Measurements from ENCODE around the gene KCMF1. TPM values are rescaled to one million over a fixed set of nuclear protein-coding genes. Genes with fewer than 3 reads are reported as not detected.

The KCMF1 gene
- total RNA-seq, 1 experiment from 2014 or later, result 97.8 TPM

DNA sequence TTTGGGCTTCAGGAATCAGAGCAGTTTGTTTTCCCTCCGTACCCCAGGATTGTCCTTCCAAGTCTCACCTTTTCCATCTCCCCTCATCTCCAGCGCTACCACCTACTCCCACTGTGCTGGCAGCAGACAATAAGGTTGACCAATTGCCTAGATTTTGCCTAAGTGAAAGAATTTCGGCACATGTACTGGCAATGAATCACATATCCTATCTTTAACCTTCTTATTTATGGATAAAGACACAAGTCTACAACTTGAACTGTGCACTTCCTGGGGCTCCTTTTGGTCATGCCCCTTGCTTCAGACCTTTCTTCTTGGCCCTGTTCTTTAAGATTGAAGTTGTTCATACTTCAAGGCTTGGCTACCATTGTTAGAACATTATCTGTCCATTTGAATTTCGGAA, 71.4 kb downstream of the KCMF1 start:
- no peaks in the 10 kb centered on the region for H3K9me2 ChIP-seq (ENCODE audit: insufficient read depth)

DNA sequence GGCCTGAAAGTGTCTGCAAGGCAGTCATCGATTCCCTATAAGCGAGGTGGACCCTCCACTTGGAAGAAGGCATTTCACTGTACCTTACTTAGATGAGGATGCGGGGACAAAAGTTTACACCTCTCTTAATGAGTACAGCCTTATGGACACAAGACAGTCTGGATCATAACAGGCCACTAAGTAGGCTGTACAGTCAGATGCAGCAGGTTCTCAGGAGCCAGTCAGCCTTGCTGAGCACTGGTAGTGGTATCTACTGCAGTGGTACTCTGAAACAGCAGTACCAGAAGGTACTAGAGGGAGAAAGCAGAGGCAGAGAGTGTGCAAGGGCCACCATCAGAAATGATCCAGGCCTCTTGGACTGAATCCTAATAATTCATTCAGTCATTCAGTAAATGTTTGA, 77.6 kb downstream of the KCMF1 start:
- peak in 1 of 2 experiments; percentile 10 for DNase-seq
- no peak overlapping the region for H3K4me2 ChIP-seq
- no TSS peak for BruUV-seq (replicated peaks)
- no peak overlapping the region for H3K4me3 ChIP-seq
- peaks cover 3% of the 10 kb centered on the region for H4K20me1 ChIP-seq (ENCODE audit: insufficient read depth)
- no peaks in the 10 kb centered on the region for H3K79me2 ChIP-seq (ENCODE audit: low read depth)
- H3K27me3 ChIP-seq (ENCODE audit: insufficient read depth, low read depth), result no peaks in the 10 kb centered on the region
- intact Hi-C loops (cut with micrococcal nuclease; ENCODE audit: unreplicated experiment), result no loop called here
- POLR2A ChIA-PET (ENCODE audit: unreplicated experiment), result no interaction called here
- H3K4me1 ChIP-seq (replicated peaks; ENCODE audit: insufficient read depth), result peaks cover 12% of the 10 kb centered on the region
- CTCF ChIA-PET, result no interaction called here
- no peak for TF ChIP-seq EZH2 (IDR thresholded peaks at IDR 0.05; ENCODE audit: low read depth)
- TF ChIP-seq, protein P1, sequence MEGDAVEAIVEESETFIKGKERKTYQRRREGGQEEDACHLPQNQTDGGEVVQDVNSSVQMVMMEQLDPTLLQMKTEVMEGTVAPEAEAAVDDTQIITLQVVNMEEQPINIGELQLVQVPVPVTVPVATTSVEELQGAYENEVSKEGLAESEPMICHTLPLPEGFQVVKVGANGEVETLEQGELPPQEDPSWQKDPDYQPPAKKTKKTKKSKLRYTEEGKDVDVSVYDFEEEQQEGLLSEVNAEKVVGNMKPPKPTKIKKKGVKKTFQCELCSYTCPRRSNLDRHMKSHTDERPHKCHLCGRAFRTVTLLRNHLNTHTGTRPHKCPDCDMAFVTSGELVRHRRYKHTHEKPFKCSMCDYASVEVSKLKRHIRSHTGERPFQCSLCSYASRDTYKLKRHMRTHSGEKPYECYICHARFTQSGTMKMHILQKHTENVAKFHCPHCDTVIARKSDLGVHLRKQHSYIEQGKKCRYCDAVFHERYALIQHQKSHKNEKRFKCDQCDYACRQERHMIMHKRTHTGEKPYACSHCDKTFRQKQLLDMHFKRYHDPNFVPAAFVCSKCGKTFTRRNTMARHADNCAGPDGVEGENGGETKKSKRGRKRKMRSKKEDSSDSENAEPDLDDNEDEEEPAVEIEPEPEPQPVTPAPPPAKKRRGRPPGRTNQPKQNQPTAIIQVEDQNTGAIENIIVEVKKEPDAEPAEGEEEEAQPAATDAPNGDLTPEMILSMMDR (conservative IDR thresholded peaks at IDR 0.05), result no peak
- no peak overlapping the region for H2AFZ ChIP-seq
- H3K9me2 ChIP-seq (ENCODE audit: insufficient read depth), result no peaks in the 10 kb centered on the region
- H3K9me3 ChIP-seq (ENCODE audit: insufficient read depth, low read depth), result no peaks in the 10 kb centered on the region
- peaks cover 36% of the 10 kb centered on the region for H3F3A ChIP-seq (ENCODE audit: insufficient read depth, low read depth)
- H3K27ac ChIP-seq, result no peak overlapping the region
- peaks cover 49% of the 10 kb centered on the region for H3K36me3 ChIP-seq (ENCODE audit: low read depth)

More for the DNA sequence above, 71.4 kb downstream of the KCMF1 start:
- H3K27ac ChIP-seq, result no peak overlapping the region
- H2AFZ ChIP-seq, result no peak overlapping the region
- CTCF ChIA-PET, result no interaction called here
- H3K79me2 ChIP-seq (ENCODE audit: low read depth), result 0 out of 2 replicates have a peak, but pooled peaks cover 8% of the 10 kb centered on the region
- no peak overlapping the region for H3K4me2 ChIP-seq
- DNase-seq, result no peak
- no peaks in the 10 kb centered on the region for H3K9me3 ChIP-seq (ENCODE audit: insufficient read depth, low read depth)
- intact Hi-C loops (cut with micrococcal nuclease; ENCODE audit: unreplicated experiment), result no loop called here
- peaks cover 45% of the 10 kb centered on the region for H3K36me3 ChIP-seq (ENCODE audit: low read depth)
- POLR2A ChIA-PET (ENCODE audit: unreplicated experiment), result no interaction called here
- TF ChIP-seq EZH2 (IDR thresholded peaks at IDR 0.05; ENCODE audit: low read depth), result no peak
- TF ChIP-seq, protein P1 (conservative IDR thresholded peaks at IDR 0.05), result no peak
- peaks cover 8% of the 10 kb centered on the region for H4K20me1 ChIP-seq (ENCODE audit: insufficient read depth)
- no peaks in the 10 kb centered on the region for H3K4me1 ChIP-seq (replicated peaks; ENCODE audit: insufficient read depth)
- H3K27me3 ChIP-seq (ENCODE audit: insufficient read depth, low read depth), result no peaks in the 10 kb centered on the region
- peaks cover 16% of the 10 kb centered on the region; the same call in 1 of the 2 replicates for H3F3A ChIP-seq (ENCODE audit: insufficient read depth, low read depth)
- BruUV-seq (replicated peaks), result no TSS peak
- no peak overlapping the region for H3K4me3 ChIP-seq

DNA sequence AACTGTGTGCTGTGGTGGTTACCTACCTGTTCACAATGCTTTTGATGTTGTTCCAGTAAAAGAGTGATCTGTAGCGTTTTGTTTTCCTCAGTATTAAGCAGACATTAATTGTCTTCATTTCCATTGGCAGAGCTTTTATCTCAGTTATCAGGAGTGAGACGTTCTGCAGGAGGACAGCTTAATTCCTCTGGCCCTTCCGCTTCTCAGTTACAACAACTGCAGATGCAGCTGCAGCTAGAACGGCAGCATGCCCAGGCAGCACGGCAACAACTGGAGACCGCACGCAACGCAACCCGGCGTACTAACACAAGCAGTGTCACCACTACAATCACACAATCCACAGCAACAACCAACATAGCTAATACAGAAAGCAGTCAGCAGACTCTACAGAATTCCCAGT, 78.3 kb downstream of the KCMF1 start:
- peak in 1 of 2 experiments; percentile 21 for DNase-seq
- POLR2A ChIA-PET (ENCODE audit: unreplicated experiment), result interaction anchor here (0.7 kb wide), 1 partner anchor 422 kb away, joined by 3 read pairs; no protein-coding TSS in a partner anchor
- Histone ChIP-seq H3K9me3 (ENCODE audit: insufficient read depth, low read depth) (no peaks in the 10 kb centered on the region), H3K27me3 (ENCODE audit: insufficient read depth, low read depth) (no peaks in the 10 kb centered on the region), H3F3A (ENCODE audit: insufficient read depth, low read depth) (peaks cover 41% of the 10 kb centered on the region), H3K4me3 (no peak overlapping the region), H4K20me1 (ENCODE audit: insufficient read depth) (peaks cover 3% of the 10 kb centered on the region), H3K27ac (no peak overlapping the region), H3K9me2 (ENCODE audit: insufficient read depth) (no peaks in the 10 kb centered on the region), H3K79me2 (ENCODE audit: low read depth) (no peaks in the 10 kb centered on the region), H2AFZ (no peak overlapping the region), H3K4me1 (replicated peaks; ENCODE audit: insufficient read depth) (peaks cover 19% of the 10 kb centered on the region), H3K36me3 (ENCODE audit: low read depth) (peaks cover 45% of the 10 kb centered on the region), H3K4me2 (no peak overlapping the region)
- TF ChIP-seq EZH2 (IDR thresholded peaks at IDR 0.05; ENCODE audit: low read depth), result no peak
- TF ChIP-seq, protein P1 (conservative IDR thresholded peaks at IDR 0.05), result no peak
- intact Hi-C loops (cut with micrococcal nuclease; ENCODE audit: unreplicated experiment), result no loop called here
- BruUV-seq (replicated peaks), result no TSS peak
- CTCF ChIA-PET, result no interaction called here
